Activated CD4-positive, alpha-beta T cell treated with anti-CD3 and anti-CD28 coated beads for 36 hours (primary cell): ENCODE data around the gene DCAF6. TPM values are rescaled to one million over a fixed set of nuclear protein-coding genes. Genes with fewer than 3 reads are reported as not detected.

Experiments used
- ATAC-seq: fragments of 200-7000 bp; cut with Tn5 transposase; one replicate; pipeline ENCODE4 v1.10.0; 2021; ENCODE audit warnings: mild to moderate bottlenecking, moderate library complexity
- CTCF ChIA-PET: fragments of 350-600 bp; sonication (Branson Sonifier 250); formaldehyde crosslinking; loops from one replicate; lab custom pipeline; 2021; ENCODE audit warnings: antibody characterized with exemption; lab: Charles Lee
- POLR2A ChIA-PET: fragments of 350-600 bp; sonication (Branson Sonifier 250); formaldehyde crosslinking; loops from one replicate; lab custom pipeline; 2021; ENCODE audit warnings: antibody characterized with exemption, inconsistent platforms; lab: Charles Lee
- DNase-seq: peaks from one replicate; pipeline ENCODE4 v3.0.0-alpha.2; 2020
- H3K27ac Mint-ChIP-seq: one replicate; pipeline ENCODE4 v1.8.0; 2021; ENCODE audit warnings: mixed read lengths
- H3K27me3 Mint-ChIP-seq: one replicate; pipeline ENCODE4 v1.8.0; 2021; ENCODE audit warnings: mixed read lengths
- H3K36me3 Mint-ChIP-seq: one replicate; pipeline ENCODE4 v1.8.0; 2021; ENCODE audit warnings: low read depth, mixed read lengths
- H3K4me1 Mint-ChIP-seq: one replicate; pipeline ENCODE4 v1.8.0; 2021; ENCODE audit warnings: mixed read lengths
- H3K4me3 Mint-ChIP-seq: one replicate; pipeline ENCODE4 v1.8.0; 2021; ENCODE audit warnings: mild to moderate bottlenecking, moderate library complexity, mixed read lengths
- H3K9me3 Mint-ChIP-seq: one replicate; pipeline ENCODE4 v1.8.0; 2021; ENCODE audit warnings: low read depth, mixed read lengths
- intact Hi-C, 2 experiments: fragments of 100-400 bp; cut with DNase I in 1 of 2; cut with micrococcal nuclease in 1 of 2; formaldehyde crosslinking; loops; one replicate each; pipeline versions ENCODE4 v1.14.2 to v1.15.1; 2022 to 2024; cut with DNase I, micrococcal nuclease
- total RNA-seq, 2 experiments: library from RNA; stranded (reverse); gene quantifications; one replicate each; pipeline ENCODE4 v1.2.3, GENCODE V29; 2021

The DCAF6 gene
- total RNA-seq, 2 experiments from 2014 or later, result 25.6 to 28.8 TPM

DNA sequence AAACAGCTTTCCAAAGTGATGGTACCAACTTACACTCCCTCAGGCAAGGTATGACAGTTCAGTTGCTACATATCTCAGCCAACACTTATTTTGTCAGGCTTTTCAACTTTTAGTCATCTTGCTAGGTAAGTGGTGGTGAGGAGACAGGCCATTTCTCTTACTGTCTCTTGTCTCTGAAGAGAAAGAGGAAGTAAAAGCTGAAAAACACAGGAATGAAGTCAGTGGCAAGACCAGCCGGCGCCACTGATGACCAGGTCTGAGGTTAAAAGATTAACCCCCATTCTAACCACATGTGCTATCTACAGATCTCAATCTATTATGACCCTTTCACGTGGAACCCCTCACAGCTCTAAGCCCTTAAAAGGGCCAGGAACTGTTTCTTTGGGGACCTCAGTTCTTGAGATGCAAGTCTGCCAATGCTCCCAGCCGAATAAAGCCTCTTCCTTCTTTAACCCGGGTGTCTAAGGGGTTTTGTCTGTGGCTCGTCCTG lies 26.7 kb upstream of the DCAF6 start:
- H3K4me1 Mint-ChIP-seq, result no peaks in the 10 kb centered on the region
- ChIA-PET POLR2A (no interaction called here), CTCF (interaction anchor here (0.7 kb wide), 1 partner anchor 12 kb away, joined by 3 read pairs; no protein-coding TSS in a partner anchor)
- no peak overlapping the region for H3K27ac Mint-ChIP-seq
- ATAC-seq (no peak), DNase-seq (no peak)
- H3K27me3 Mint-ChIP-seq, result peaks cover 5% of the 10 kb centered on the region
- H3K9me3 Mint-ChIP-seq, result peaks cover 10% of the 10 kb centered on the region
- no peaks in the 10 kb centered on the region for H3K36me3 Mint-ChIP-seq
- H3K4me3 Mint-ChIP-seq, result no peak overlapping the region
- intact Hi-C loops, result no loop called here

DNA sequence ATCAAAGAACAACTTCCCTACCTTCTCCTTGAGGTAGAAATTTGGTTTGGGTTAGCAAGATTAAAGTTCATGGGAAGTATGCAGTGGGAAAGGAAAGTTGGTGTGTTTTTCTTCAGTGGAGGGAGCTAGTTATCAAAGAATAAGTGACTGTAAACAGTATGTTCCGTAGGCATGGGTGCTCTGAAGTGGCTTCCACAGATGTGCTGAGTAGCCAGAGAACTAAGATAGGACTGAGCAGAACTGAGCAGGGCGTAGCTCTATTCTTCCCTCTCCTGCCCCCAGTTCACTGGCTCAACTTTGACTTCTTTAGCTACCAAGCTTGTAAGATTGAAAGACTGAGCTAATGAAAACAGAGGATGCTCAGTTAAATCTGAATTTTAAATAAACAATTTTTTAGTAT lies 26.0 kb upstream of the DCAF6 start:
- CTCF ChIA-PET, result interaction anchor here (0.6 kb wide), 1 partner anchor 225 kb away, joined by 3 read pairs; no protein-coding TSS in a partner anchor
- Mint-ChIP-seq H3K27ac (no peak overlapping the region), H3K27me3 (peaks cover 5% of the 10 kb centered on the region), H3K4me3 (no peak overlapping the region), H3K9me3 (peaks cover 10% of the 10 kb centered on the region), H3K4me1 (no peaks in the 10 kb centered on the region), H3K36me3 (no peaks in the 10 kb centered on the region)
- ATAC-seq (no peak), DNase-seq (no peak)
- intact Hi-C loops, result no loop called here
- POLR2A ChIA-PET, result interaction anchor here (0.6 kb wide), 1 partner anchor 203 kb away, joined by 7 read pairs; no protein-coding TSS in a partner anchor

DNA sequence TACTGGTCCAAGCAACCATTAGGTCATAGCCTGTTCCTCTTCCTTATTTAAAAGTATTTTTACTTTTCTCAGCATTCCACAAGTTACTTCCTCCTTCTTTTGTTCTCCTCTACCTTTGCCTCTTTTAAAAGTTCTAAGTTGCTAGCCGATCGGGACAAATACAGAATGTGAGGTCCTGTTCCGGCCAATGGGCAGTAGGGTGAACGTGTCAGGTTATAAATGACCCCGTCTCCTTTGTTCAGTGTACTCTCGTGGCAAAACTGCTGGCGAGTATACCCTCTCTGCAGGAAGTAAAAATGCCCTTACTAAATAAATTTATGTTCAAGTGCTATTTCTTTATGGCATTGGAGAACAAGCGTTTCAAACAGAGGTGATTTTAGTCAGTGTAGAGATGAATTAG lies 25.1 kb upstream of the DCAF6 start:
- Mint-ChIP-seq H3K4me3 (no peak overlapping the region), H3K4me1 (no peaks in the 10 kb centered on the region), H3K27ac (no peak overlapping the region), H3K27me3 (peaks cover 5% of the 10 kb centered on the region), H3K36me3 (no peaks in the 10 kb centered on the region), H3K9me3 (peaks cover 10% of the 10 kb centered on the region)
- ChIA-PET POLR2A (no interaction called here), CTCF (no interaction called here)
- ATAC-seq (no peak), DNase-seq (no peak)
- intact Hi-C loops, result no loop called here

DNA sequence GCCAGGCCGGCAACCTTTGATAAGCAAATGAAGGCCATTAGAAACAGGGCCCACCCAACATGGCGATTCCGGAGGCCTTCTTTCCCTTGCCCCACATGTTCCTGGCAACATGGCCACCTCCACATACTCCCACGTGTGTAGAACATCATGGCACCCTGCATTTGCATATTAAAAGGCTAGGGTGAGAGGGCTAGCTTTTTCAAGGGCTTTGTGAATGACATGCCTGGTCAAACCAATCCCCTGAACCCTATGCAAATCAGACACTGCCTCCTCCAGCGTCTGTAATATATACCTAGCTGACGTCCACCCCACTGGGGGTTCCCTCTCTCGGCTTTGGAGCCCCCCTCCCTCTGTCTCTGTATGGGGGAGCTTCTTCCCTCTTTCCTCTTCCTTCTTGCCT lies 24.2 kb upstream of the DCAF6 start:
- ChIA-PET POLR2A (interaction anchor here (0.7 kb wide), 1 partner anchor 1532 kb away, joined by 4 read pairs; no protein-coding TSS in a partner anchor), CTCF (interaction anchor here (0.8 kb wide), 1 partner anchor 170 kb away, joined by 3 read pairs; no protein-coding TSS in a partner anchor)
- intact Hi-C loops, result no loop called here
- H3K9me3 Mint-ChIP-seq, result peaks cover 10% of the 10 kb centered on the region
- no peak overlapping the region for H3K4me3 Mint-ChIP-seq
- no peaks in the 10 kb centered on the region for H3K4me1 Mint-ChIP-seq
- H3K36me3 Mint-ChIP-seq, result peaks cover 5% of the 10 kb centered on the region
- no peak for ATAC-seq
- DNase-seq, result no peak
- no peak overlapping the region for H3K27ac Mint-ChIP-seq
- peaks cover 5% of the 10 kb centered on the region for H3K27me3 Mint-ChIP-seq

DNA sequence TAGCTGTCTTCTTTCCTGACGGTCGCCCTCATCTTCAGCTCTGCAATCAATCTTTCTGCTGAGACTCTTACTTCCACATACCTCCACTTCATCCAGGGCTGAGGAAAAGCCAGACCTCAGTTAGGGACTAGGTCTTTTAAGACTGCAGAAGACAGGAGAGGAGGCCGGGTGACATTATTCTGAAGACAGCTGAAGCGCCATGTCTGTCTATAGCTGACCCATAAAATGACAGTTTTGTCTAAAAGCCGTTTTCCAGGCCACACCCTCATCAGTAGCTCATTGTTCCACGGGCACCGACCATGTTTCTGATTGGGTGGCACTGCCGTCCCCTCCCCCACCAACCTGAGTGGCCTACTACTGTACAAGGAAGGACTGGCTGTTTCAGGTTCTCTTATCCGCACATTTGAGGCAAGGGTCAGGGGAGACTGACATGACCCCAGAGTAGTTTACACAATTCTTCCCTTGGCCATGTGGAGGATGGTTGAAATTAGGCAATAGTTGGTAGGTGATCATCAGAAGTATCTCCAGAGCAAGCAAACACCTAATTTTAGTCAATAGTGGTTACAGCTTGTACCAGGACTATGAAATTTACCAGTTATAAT lies 22.5 kb upstream of the DCAF6 start, which contains the start of gene ADCY10:
Gene ADCY10 (minus strand): TSS at position 240 of the 602 bp plus-strand sequence. CDS start 8,994 bp downstream, outside the sequence.
- H3K4me3 Mint-ChIP-seq, result no peak within 1 kb of the TSS
- DNase-seq (no peak), ATAC-seq (no peak)
- H3K36me3 Mint-ChIP-seq, result peaks cover 5% of the 10 kb centered on the region
- no peaks in the 10 kb centered on the region for H3K4me1 Mint-ChIP-seq
- ChIA-PET CTCF (interaction anchor here (0.6 to 1.6 kb wide), 4 partner anchors 13 to 168 kb away, joined by 3 to 4 read pairs (median 4); no protein-coding TSS in a partner anchor), POLR2A (interaction anchor here (1.0 to 1.3 kb wide), 2 partner anchors 10 to 22 kb away, joined by 3 read pairs; no protein-coding TSS in a partner anchor)
- H3K27me3 Mint-ChIP-seq, result peaks cover 5% of the 10 kb centered on the region
- H3K9me3 Mint-ChIP-seq, result peaks cover 10% of the 10 kb centered on the region
- no peak within 1 kb of the TSS for H3K27ac Mint-ChIP-seq
- intact Hi-C loops, result no loop called here

DNA sequence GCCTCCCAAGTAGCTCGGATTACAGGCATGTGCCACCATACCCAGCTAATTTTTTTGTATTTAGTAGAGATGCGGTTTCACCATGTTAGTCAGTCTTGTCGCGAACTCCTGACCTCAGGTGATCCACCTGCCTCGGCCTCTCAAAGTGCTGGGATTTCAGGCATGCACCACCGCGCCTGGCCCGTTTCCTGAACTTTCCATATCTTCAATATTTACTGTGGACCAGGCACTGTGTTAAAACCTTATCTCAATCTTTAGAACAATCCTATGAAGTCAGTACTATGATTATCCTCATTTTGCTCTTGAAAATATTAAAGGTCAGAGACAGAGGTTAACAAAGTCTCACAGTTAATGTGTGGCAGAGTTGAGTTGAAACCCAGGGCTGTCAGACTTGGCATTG lies 20.9 kb upstream of the DCAF6 start:
- ChIA-PET CTCF (interaction anchor here (1.4 kb wide), 1 partner anchor 20 kb away, joined by 4 read pairs; no protein-coding TSS in a partner anchor), POLR2A (interaction anchor here (0.7 kb wide), 1 partner anchor 265 kb away, joined by 3 read pairs; no protein-coding TSS in a partner anchor)
- intact Hi-C loops, result no loop called here
- Mint-ChIP-seq H3K4me1 (no peaks in the 10 kb centered on the region), H3K4me3 (no peak overlapping the region), H3K27me3 (no peaks in the 10 kb centered on the region), H3K36me3 (peaks cover 5% of the 10 kb centered on the region), H3K27ac (no peak overlapping the region), H3K9me3 (no peaks in the 10 kb centered on the region)
- ATAC-seq (no peak), DNase-seq (no peak)

DNA sequence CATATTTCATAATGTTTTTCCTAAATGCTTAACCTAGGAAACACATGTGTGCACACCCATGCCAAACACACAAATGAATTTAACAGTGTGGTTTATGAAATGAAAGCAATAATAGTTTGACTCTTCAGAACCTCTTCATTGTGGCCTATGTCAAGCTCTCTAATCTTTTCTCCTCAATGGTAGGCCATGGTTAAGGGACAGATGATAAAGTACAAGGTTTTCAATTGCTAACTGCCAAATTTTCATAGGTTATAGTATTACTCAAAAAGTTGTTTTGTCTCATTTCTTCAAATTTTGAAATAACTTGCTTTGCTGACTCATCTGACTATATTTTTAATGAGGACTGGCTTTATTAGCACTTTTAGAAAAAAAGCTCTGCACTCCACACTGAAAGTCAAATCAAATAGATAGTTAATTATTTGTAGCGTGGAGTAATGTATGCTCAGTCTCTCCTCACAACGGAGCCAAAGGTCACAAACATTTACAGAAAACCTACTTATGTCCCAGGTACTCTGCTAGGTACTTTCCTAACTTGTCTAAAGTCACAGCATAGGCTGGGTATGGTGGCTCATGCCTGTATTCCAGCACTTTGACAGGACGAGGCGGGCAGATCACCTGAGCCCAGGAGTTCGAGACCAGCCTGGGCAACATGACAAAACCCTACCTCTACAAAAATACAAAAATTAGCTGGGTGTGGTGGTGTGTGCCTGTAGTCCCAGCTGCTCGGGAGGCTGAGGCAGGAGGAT lies 19.5 kb upstream of the DCAF6 start:
- intact Hi-C loops, result no loop called here
- no peak for ATAC-seq
- Mint-ChIP-seq H3K9me3 (no peaks in the 10 kb centered on the region), H3K27me3 (no peaks in the 10 kb centered on the region), H3K36me3 (peaks cover 5% of the 10 kb centered on the region), H3K27ac (no peak overlapping the region), H3K4me3 (no peak overlapping the region), H3K4me1 (peaks cover under 1% of the 10 kb centered on the region)
- no peak for DNase-seq
- CTCF ChIA-PET, result interaction anchor here (0.9 to 1.4 kb wide), 2 partner anchors 19 to 166 kb away, joined by 3 to 4 read pairs; no protein-coding TSS in a partner anchor
- POLR2A ChIA-PET, result no interaction called here

DNA sequence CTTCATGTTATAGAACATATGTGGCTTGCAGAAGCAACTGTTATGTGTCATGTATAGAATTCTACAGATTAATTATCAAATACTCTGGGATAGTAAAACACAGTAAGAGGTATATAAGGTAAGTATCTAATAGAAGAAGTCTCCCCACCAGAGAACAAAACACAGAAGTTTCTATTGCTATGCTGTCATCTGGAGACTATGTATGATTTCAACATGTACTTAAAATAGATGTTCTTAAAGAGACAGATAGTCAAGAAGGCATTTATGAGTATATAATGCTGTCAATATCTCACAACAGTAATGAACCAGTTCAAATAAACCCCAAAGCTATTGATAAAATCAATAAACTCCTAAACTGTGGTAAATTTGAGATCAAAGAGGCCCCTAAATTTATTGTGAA lies 14.5 kb upstream of the DCAF6 start:
- Mint-ChIP-seq H3K36me3 (peaks cover 3% of the 10 kb centered on the region), H3K27ac (no peak overlapping the region), H3K9me3 (no peaks in the 10 kb centered on the region), H3K4me1 (peaks cover 8% of the 10 kb centered on the region), H3K27me3 (no peaks in the 10 kb centered on the region), H3K4me3 (no peak overlapping the region)
- CTCF ChIA-PET, result interaction anchor here (0.6 to 1.5 kb wide), 4 partner anchors 12 to 216 kb away, joined by 3 read pairs; no protein-coding TSS in a partner anchor
- ATAC-seq, result no peak
- intact Hi-C loops, result no loop called here
- POLR2A ChIA-PET, result no interaction called here
- no peak for DNase-seq

DNA sequence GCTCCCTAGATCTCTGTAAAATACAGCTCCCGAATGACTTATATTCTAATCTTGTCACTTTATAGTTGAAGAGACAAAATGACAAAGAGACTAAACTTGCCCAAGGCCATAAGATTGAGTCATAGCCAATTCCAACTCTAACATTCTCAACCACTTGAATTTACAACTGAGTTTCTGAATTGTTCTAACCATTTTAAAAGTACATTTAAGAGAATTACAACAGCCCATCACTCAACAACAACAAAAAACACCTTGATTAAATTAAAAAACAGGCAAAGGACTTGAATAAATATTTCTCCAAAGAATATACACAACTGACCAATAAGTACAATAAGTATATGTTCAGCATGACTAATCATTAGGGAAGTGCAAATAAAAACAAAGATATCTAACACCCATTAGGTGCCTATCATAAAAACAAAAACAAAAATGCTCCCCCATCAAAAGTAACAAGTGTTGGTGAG lies 13.8 kb upstream of the DCAF6 start:
- CTCF ChIA-PET, result interaction anchor here (1.5 kb wide), 1 partner anchor 160 kb away, joined by 3 read pairs; no protein-coding TSS in a partner anchor
- H3K27ac Mint-ChIP-seq, result no peak overlapping the region
- no peak for ATAC-seq

DNA sequence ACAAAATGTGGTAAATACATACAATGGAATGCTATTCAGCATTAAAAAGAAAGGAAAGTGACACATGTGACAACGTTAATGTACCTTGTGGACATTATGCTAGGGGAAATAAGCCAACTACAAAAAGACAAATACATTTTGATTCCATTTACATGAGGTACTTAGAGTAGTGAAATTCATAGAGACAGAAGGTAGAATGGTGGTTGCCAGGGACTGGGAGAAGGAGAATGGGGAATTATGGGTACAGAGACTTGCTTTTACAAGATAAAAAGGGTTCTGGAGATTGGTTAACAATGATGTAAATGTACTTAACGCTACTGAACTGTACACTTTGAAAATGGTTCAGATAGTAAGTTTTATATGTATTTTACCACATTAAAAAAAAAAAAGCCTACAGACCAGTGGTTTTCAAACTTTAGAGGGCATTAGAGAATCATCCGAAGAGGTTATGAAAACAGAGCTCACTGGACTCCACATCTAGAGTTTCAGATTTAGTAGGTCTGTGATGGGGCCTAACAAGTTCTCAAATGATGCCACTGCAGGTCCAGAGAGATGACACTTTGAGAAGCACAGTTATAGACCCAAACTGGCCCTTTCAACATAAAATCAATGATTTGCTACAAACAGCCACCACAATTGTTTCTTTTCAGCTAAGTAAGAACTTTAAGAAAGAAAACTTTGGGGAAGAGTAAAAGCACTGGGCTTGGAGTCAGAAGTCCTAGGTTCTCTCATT lies 13.0 kb upstream of the DCAF6 start:
- POLR2A ChIA-PET, result interaction anchor here (1.3 kb wide), 1 partner anchor 10 kb away, joined by 3 read pairs; the partner anchor contains the start of gene ADCY10
- DNase-seq (no peak), ATAC-seq (no peak)
- peaks cover 11% of the 10 kb centered on the region for H3K4me1 Mint-ChIP-seq
- CTCF ChIA-PET, result interaction anchor here (0.8 kb wide), 1 partner anchor 162 kb away, joined by 5 read pairs; no protein-coding TSS in a partner anchor
- intact Hi-C loops, result no loop called here
- H3K27ac Mint-ChIP-seq, result no peak overlapping the region
- H3K9me3 Mint-ChIP-seq, result no peaks in the 10 kb centered on the region
- H3K4me3 Mint-ChIP-seq, result no peak overlapping the region
- peaks cover 2% of the 10 kb centered on the region for H3K36me3 Mint-ChIP-seq
- no peaks in the 10 kb centered on the region for H3K27me3 Mint-ChIP-seq

More for the DNA sequence above, 13.8 kb upstream of the DCAF6 start:
- POLR2A ChIA-PET, result no interaction called here
- Mint-ChIP-seq H3K4me3 (no peak overlapping the region), H3K9me3 (no peaks in the 10 kb centered on the region), H3K27me3 (no peaks in the 10 kb centered on the region), H3K4me1 (peaks cover 11% of the 10 kb centered on the region), H3K36me3 (peaks cover 2% of the 10 kb centered on the region)
- intact Hi-C loops, result no loop called here
- DNase-seq, result no peak
